A673 (cell line): ENCODE measurements around the gene HIPK1. TPM values are rescaled to one million over a fixed set of nuclear protein-coding genes. Genes with fewer than 3 reads are reported as not detected.
A peak's percentile ranks its signal among the peaks of the same experiment; 100 is the strongest.
"Not testable (repeated sequence)": the region's sequence is repeated elsewhere in the genome, so short reads cannot be mapped to it uniquely, and the experiment has no call there.

Experiments
- BruUV-seq: library from RNA; stranded (reverse); fragments of 400-500 nt; replicated peaks from 2 replicates; lab custom pipeline; 2021; lab: Mats Ljungman, UMichigan
- CTCF ChIA-PET: fragments of 300-600 bp; sonication (Branson Sonifier 250); formaldehyde crosslinking; loops from one replicate; lab custom pipeline; 2022; ENCODE audit warnings: antibody characterized with exemption; lab: Charles Lee
- POLR2A ChIA-PET: fragments of 300-600 bp; sonication (Branson Sonifier 250); formaldehyde crosslinking; loops from one replicate; lab custom pipeline; 2022; ENCODE audit warnings: antibody characterized with exemption; ENCODE audit not compliant: low non-redundant PET; lab: Charles Lee
- DNase-seq: peaks from one replicate; pipeline ENCODE4 v3.0.0-alpha.2; 2015; ENCODE audit warnings: low spot score
- H3K27ac ChIP-seq: fragments of 200-600 bp; sonication (generic); 2 replicates; pipeline ENCODE4 v1.5.1; 2016; ENCODE audit warnings: mixed run types, low read depth, mild to moderate bottlenecking, mixed read lengths, antibody characterized with exemption, low read length; ENCODE audit not compliant: poor library complexity, severe bottlenecking
- H3K27me3 ChIP-seq: fragments of 200-600 bp; sonication (generic); replicated peaks from 2 replicates; pipeline ENCODE4 v1.6.1; 2017; ENCODE audit warnings: mixed run types, low read depth, mild to moderate bottlenecking, mixed read lengths, antibody characterized with exemption, low read length; ENCODE audit not compliant: insufficient read depth, poor library complexity
- H3K36me3 ChIP-seq: fragments of 200-600 bp; sonication (generic); 2 replicates; pipeline ENCODE4 v1.6.1; 2016; ENCODE audit warnings: mixed run types, mild to moderate bottlenecking, mixed read lengths, antibody characterized with exemption, low read length; ENCODE audit not compliant: insufficient read depth, poor library complexity, severe bottlenecking
- H3K4me1 ChIP-seq: fragments of 200-600 bp; sonication (generic); 2 replicates; pipeline ENCODE4 v1.6.1; 2017; ENCODE audit warnings: mixed run types, mild to moderate bottlenecking, mixed read lengths, antibody characterized with exemption, low read length; ENCODE audit not compliant: insufficient read depth, poor library complexity, severe bottlenecking
- H3K4me3 ChIP-seq: fragments of 200-600 bp; sonication (generic); 2 replicates; pipeline ENCODE4 v1.5.1; 2016; ENCODE audit warnings: low read depth, mixed run types, mild to moderate bottlenecking, mixed read lengths, low read length; ENCODE audit not compliant: poor library complexity, severe bottlenecking
- H3K9me3 ChIP-seq: fragments of 200-600 bp; sonication (generic); 2 replicates; pipeline ENCODE4 v1.6.1; 2016; ENCODE audit warnings: mixed run types, low read depth, mild to moderate bottlenecking, mixed read lengths, antibody characterized with exemption, low read length; ENCODE audit not compliant: poor library complexity, severe bottlenecking
- EZH2 ChIP-seq: fragments of 200-600 bp; sonication (generic); IDR thresholded peaks from 2 replicates; pipeline ENCODE4 v1.6.1; 2017; ENCODE audit warnings: borderline replicate concordance, low read depth, mild to moderate bottlenecking, mixed read lengths, antibody characterized with exemption, low read length; ENCODE audit not compliant: poor library complexity, severe bottlenecking
- intact Hi-C: fragments of 100-400 bp; cut with micrococcal nuclease; formaldehyde crosslinking; loops from one replicate; pipeline ENCODE4 v1.10.0; 2022; ENCODE audit not compliant: unreplicated experiment
- total RNA-seq: library from RNA; stranded (reverse); gene quantifications from 2 replicates; pipeline ENCODE4 v1.2.3, GENCODE V29; 2021
- TF ChIP-seq, protein P1 (sequence below): fragments of 300-800, 200-600 bp; sonication (generic); conservative IDR thresholded peaks from 2 replicates; pipeline ENCODE4 v1.5.1; 2017; ENCODE audit warnings: low read depth, mild to moderate bottlenecking, antibody characterized with exemption, low read length, moderate library complexity, mixed read lengths

HIPK1 gene
- total RNA-seq, 1 experiment from 2014 or later = 81.3 TPM

DNA sequence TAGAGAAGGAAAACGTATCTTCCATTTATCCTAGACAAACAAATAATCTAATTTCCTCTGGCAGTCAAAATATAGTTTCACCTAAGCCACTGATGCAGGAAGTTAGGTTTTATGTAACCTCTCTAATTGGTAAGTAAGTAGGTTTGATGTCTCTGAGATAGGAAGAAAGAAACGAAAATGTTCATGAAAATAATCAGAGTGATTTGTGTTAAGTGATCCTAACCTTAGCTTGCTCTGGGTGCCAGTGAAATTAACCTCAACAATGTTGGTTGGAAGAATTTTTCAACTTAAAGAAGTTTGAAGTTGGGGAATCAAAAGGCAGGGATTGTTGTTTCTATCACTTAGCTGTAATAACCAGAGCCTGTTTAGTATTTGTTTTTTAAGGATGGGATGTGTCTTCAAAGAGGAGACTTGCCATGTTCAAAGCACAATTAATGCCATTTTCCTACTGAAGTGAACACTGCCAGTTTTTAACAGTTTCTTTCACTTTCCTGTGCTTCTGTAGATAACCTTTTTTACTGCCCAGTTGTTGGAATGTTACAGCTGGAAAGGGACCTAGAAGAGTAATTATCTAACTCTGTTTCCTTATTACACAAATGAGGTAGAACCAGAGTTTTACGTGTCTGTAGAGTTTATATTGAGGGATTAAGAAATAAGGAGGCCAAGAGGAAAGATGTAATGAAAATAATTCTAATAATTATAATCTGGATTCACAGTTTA, 18.4 kb downstream of the HIPK1 start:
- Histone ChIP-seq H3K27ac (peak overlapping the region; percentile 62), H3K4me1 (peaks cover 38% of the 10 kb centered on the region), H3K36me3 (peaks cover 28% of the 10 kb centered on the region), H3K4me3 (no peak overlapping the region), H3K9me3 (peaks cover 11% of the 10 kb centered on the region), H3K27me3 (no peaks in the 10 kb centered on the region)
- no peak for DNase-seq
- BruUV-seq = TSS peak; percentile 15
- intact Hi-C loops = no loop called here
- ChIA-PET POLR2A (interaction anchor here (0.6 kb wide), 1 partner anchor 14 kb away, joined by 3 read pairs; no protein-coding TSS in a partner anchor), CTCF (interaction anchor here (0.6 kb wide), 1 partner anchor 272 kb away, joined by 5 read pairs; no protein-coding TSS in a partner anchor)
- TF ChIP-seq, protein P1, sequence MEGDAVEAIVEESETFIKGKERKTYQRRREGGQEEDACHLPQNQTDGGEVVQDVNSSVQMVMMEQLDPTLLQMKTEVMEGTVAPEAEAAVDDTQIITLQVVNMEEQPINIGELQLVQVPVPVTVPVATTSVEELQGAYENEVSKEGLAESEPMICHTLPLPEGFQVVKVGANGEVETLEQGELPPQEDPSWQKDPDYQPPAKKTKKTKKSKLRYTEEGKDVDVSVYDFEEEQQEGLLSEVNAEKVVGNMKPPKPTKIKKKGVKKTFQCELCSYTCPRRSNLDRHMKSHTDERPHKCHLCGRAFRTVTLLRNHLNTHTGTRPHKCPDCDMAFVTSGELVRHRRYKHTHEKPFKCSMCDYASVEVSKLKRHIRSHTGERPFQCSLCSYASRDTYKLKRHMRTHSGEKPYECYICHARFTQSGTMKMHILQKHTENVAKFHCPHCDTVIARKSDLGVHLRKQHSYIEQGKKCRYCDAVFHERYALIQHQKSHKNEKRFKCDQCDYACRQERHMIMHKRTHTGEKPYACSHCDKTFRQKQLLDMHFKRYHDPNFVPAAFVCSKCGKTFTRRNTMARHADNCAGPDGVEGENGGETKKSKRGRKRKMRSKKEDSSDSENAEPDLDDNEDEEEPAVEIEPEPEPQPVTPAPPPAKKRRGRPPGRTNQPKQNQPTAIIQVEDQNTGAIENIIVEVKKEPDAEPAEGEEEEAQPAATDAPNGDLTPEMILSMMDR = no peak
- no peak for TF ChIP-seq EZH2

DNA sequence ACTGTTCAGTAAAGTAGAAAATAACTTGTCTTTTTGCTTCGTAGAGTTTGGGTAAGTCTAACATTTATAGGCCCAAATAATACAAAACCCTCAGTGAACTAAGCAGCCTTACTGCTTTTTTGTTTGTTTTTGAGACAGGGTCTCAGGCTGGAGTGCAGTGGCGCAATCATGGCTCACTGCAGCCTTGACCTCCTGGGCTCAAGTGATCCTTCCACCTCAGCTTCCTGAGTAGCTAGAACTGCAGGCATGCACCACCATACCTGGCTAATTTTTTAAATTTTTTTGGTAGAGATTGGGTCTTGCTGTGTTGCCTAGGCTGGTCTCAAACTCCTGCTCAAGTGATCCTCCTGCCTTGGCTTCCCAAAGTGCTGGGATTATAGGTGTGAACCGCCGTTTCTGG, 19.0 kb downstream of the HIPK1 start:
- Histone ChIP-seq H3K36me3 (peaks cover 22% of the 10 kb centered on the region), H3K9me3 (peaks cover 11% of the 10 kb centered on the region), H3K4me1 (peaks cover 42% of the 10 kb centered on the region), H3K27ac (peak overlapping the region; percentile 62)
- H3K4me3 ChIP-seq, H3K27me3 ChIP-seq, CTCF ChIA-PET, intact Hi-C loops, BruUV-seq, DNase-seq: not testable (repeated sequence)
- POLR2A ChIA-PET = interaction anchor here (0.7 kb wide), 1 partner anchor 202 kb away, joined by 11 read pairs; no protein-coding TSS in a partner anchor

DNA sequence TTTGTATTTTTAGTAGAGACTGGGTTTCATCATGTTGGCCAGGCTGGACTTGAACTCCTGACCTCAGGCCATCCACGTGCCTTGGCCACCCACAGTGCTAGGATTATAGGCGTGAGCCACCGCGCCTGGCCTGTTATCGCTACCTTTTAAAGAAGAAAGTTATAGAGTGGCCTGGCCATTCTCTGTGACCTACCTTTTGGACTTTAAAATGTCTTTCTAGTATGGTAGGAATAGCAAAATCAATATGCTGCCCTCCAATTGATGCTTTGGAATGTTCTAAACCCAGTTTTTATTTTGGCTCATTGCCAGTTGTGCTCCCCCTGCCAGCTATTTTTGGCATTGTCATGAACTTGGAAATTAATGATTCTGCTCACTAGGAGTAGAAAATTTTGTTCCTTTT, 19.9 kb downstream of the HIPK1 start:
- no peak overlapping the region for H3K4me3 ChIP-seq
- no TSS peak for BruUV-seq

More for the DNA sequence above, 19.9 kb downstream of the HIPK1 start:
- POLR2A ChIA-PET = interaction anchor here (0.5 to 0.7 kb wide), 2 partner anchors 202 to 331 kb away, joined by 3 to 11 read pairs; no protein-coding TSS in a partner anchor
- peak; percentile 57 for DNase-seq
- Histone ChIP-seq H3K36me3 (peaks cover 18% of the 10 kb centered on the region), H3K27ac (peak overlapping the region; percentile 62), H3K9me3 (peaks cover 11% of the 10 kb centered on the region), H3K27me3 (no peaks in the 10 kb centered on the region), H3K4me1 (peaks cover 43% of the 10 kb centered on the region)
- CTCF ChIA-PET = no interaction called here
- TF ChIP-seq, protein P1 = peak; percentile 56
- no peak for TF ChIP-seq EZH2
- intact Hi-C loops = no loop called here
